HepG2 (cell line): ENCODE data around the gene CIITA. TPM values are rescaled to one million over a fixed set of nuclear protein-coding genes. Genes with fewer than 3 reads are reported as not detected.
A peak's percentile ranks its signal among the peaks of the same experiment; 100 is the strongest.

Experiments
- ELF3 ChIP-seq: IDR thresholded peaks from 2 replicates; pipeline ENCODE4 v1.6.1; 2016; ENCODE audit warnings: missing genetic modification reagents, missing compliant biosample characterization
- FOXC1 ChIP-seq: sonication (generic); formaldehyde crosslinking; IDR thresholded peaks from 2 replicates; pipeline ENCODE4 v1.8.0; 2022; ENCODE audit warnings: mild to moderate bottlenecking, missing genetic modification reagents, borderline replicate concordance
- ISL2 ChIP-seq: sonication (generic); formaldehyde crosslinking; IDR thresholded peaks from 2 replicates; pipeline ENCODE4 v1.5.0; 2020; ENCODE audit warnings: missing genetic modification reagents
- KLF9 ChIP-seq: IDR thresholded peaks from 2 replicates; pipeline ENCODE4 v1.6.1; 2016; ENCODE audit warnings: low read depth
- MXI1 ChIP-seq: IDR thresholded peaks from 3 replicates; pipeline ENCODE4 v1.6.1; 2012; ENCODE audit warnings: low read depth, low read length, inconsistent platforms, borderline replicate concordance
- NFE2 ChIP-seq: sonication (generic); formaldehyde crosslinking; IDR thresholded peaks from 2 replicates; pipeline ENCODE4 v1.4.0; 2020; ENCODE audit warnings: missing genetic modification reagents
- PTBP1 ChIP-seq: fragments of 200-400 bp; formaldehyde crosslinking; IDR thresholded peaks from 2 replicates; pipeline ENCODE4 v1.6.1; 2018; ENCODE audit warnings: low read length, low read depth; ENCODE audit not compliant: poor library complexity, severe bottlenecking
- RFX1 ChIP-seq: fragments of 450-650 bp; IDR thresholded peaks from 2 replicates; pipeline ENCODE4 v1.6.1; 2017
- SIN3A ChIP-seq: IDR thresholded peaks from 2 replicates; pipeline ENCODE4 v1.6.1; 2011; ENCODE audit warnings: low read depth, mild to moderate bottlenecking, control low read depth, low read length, borderline replicate concordance
- SMC3 ChIP-seq: IDR thresholded peaks from 2 replicates; pipeline ENCODE4 v1.6.1; 2011; ENCODE audit warnings: low read length, improper control_type of control experiment
- TEAD3 ChIP-seq: optimal IDR thresholded peaks from 2 replicates; pipeline ENCODE3; 2016; ENCODE audit warnings: borderline replicate concordance
- TGIF2 ChIP-seq: IDR thresholded peaks from 2 replicates; pipeline ENCODE4 v1.6.1; 2016; ENCODE audit warnings: control low read depth, missing compliant biosample characterization
- ZBTB38 ChIP-seq: sonication (generic); formaldehyde crosslinking; IDR thresholded peaks from 2 replicates; pipeline ENCODE4 v1.5.1; 2020; ENCODE audit warnings: mild to moderate bottlenecking, missing genetic modification reagents
- ZNF430 ChIP-seq: sonication (generic); formaldehyde crosslinking; IDR thresholded peaks from 2 replicates; pipeline ENCODE4 v1.9.0; 2021; ENCODE audit warnings: mild to moderate bottlenecking, missing genetic modification reagents
- polyA plus RNA-seq, 8 experiments: library from polyadenylated mRNA; depleted of rRNA in 3 of 8; stranded (reverse) in 7 of 8; unstranded in 1 of 8; fragments of >200 nt; fragmentation: Illumina TruSeq in 4 of 8; extraction: Trizol in 4 of 8; gene quantifications; 2 replicates each; pipeline versions ENCODE4 v1.2.1 to v1.2.3, GENCODE V29; 2011 to 2016; ENCODE audit warnings: low read depth in 4 of 8, missing spikeins in 1 of 8, mixed read lengths in 1 of 8; ENCODE audit not compliant: insufficient read depth in 1 of 8
- total RNA-seq, 5 experiments: library from RNA; depleted of rRNA; stranded (reverse); fragments of >200 nt; fragmentation: Illumina TruSeq; extraction: Trizol; gene quantifications; 2 replicates each; pipeline ENCODE4 v1.2.3, GENCODE V29; 2016; ENCODE audit warnings: low read depth in 1 of 5
- TF ChIP-seq, protein P1 (sequence below): sonication (generic); formaldehyde crosslinking; IDR thresholded peaks from 2 replicates; pipeline ENCODE4 v1.4.0; 2020; ENCODE audit warnings: low read depth, mild to moderate bottlenecking, missing genetic modification reagents
- TF ChIP-seq, protein P2 (sequence below): sonication (generic); formaldehyde crosslinking; IDR thresholded peaks from 2 replicates; pipeline ENCODE4 v1.8.0; 2022; ENCODE audit warnings: low read depth, missing genetic modification reagents
- TF ChIP-seq, protein P3 (sequence below): sonication (generic); formaldehyde crosslinking; IDR thresholded peaks from 2 replicates; pipeline ENCODE4 v1.5.1; 2020; ENCODE audit warnings: missing genetic modification reagents, mild to moderate bottlenecking, borderline replicate concordance
- TF ChIP-seq, protein P4 (sequence below): sonication (generic); formaldehyde crosslinking; IDR thresholded peaks from 2 replicates; pipeline ENCODE4 v1.8.1; 2023; ENCODE audit warnings: mild to moderate bottlenecking, missing genetic modification reagents, borderline replicate concordance
- TF ChIP-seq, protein P5 (sequence below): sonication (generic); formaldehyde crosslinking; IDR thresholded peaks from 2 replicates; pipeline ENCODE4 v1.4.0; 2020; ENCODE audit warnings: mild to moderate bottlenecking, missing genetic modification reagents
- TF ChIP-seq, protein P6 (sequence below): IDR thresholded peaks from 2 replicates; pipeline ENCODE4 v1.6.1; 2018; ENCODE audit warnings: missing genetic modification reagents
- TF ChIP-seq, protein P7 (sequence below): sonication (generic); formaldehyde crosslinking; IDR thresholded peaks from 2 replicates; pipeline ENCODE4 v1.5.0; 2020; ENCODE audit warnings: missing genetic modification reagents

The CIITA gene
- total and polyA plus RNA-seq, 2 of the 13 experiments (the other 11 are each of a cell fraction or from before 2014, with no cell fraction given): 0.08 to 0.09 TPM

DNA sequence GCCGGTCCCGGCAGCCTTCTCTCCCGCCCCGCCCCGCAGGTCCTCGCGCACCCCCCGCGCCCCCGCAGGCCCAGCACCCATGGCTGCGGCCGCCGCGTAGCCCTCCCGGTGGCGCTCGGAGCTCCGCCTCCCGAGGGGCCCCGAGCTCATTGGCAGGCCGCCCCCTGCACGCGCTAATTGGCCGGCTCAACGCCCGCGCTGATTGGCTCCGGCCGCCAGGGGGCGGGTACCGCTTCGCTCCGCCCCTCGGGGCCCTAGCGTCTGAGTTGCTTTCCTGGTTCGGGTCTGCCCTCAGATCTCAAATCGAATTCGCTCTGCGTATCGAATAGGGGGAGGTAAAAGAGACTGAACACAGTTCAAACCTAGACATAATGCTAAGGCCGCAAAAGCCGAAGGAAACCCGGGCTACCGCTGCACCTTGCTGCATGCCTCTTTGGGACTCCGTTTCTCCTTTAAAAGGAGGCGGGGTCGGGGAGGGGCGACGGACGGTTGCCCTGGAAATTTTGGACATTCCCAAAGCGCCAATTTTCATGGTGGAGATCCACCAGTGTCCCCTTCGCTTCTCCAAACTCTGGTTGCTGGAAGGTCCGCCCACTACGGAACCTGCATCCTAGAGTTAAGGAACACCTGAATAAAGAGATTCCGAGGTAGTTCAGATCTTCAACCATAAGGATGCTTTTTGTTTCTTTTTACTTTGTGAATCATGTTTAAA, 65.5 kb downstream of the CIITA start, which contains the start of gene DEXI (continued):
- TF ChIP-seq SMC3: no peak
- TF ChIP-seq, protein P1, sequence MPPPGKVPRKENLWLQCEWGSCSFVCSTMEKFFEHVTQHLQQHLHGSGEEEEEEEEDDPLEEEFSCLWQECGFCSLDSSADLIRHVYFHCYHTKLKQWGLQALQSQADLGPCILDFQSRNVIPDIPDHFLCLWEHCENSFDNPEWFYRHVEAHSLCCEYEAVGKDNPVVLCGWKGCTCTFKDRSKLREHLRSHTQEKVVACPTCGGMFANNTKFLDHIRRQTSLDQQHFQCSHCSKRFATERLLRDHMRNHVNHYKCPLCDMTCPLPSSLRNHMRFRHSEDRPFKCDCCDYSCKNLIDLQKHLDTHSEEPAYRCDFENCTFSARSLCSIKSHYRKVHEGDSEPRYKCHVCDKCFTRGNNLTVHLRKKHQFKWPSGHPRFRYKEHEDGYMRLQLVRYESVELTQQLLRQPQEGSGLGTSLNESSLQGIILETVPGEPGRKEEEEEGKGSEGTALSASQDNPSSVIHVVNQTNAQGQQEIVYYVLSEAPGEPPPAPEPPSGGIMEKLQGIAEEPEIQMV: 0 out of 2 replicates have a peak, but pooled peaks have one; percentile 49
- TF ChIP-seq NFE2 (CRISPR knock-in tag): no peak
- peak; percentile 33; the same call in 1 of the 2 replicates for TF ChIP-seq ISL2 (CRISPR knock-in tag)
- TF ChIP-seq, protein P2, sequence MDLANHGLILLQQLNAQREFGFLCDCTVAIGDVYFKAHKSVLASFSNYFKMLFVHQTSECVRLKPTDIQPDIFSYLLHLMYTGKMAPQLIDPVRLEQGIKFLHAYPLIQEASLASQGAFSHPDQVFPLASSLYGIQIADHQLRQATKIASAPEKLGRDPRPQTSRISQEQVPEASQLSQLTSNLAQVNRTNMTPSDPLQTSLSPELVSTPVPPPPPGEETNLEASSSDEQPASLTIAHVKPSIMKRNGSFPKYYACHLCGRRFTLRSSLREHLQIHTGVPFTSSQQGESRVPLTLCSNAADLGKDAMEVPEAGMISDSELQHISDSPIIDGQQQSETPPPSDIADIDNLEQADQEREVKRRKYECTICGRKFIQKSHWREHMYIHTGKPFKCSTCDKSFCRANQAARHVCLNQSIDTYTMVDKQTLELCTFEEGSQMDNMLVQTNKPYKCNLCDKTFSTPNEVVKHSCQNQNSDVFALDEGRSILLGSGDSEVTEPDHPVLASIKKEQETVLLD (CRISPR knock-in tag): peak; percentile 87
- TF ChIP-seq, protein P3, sequence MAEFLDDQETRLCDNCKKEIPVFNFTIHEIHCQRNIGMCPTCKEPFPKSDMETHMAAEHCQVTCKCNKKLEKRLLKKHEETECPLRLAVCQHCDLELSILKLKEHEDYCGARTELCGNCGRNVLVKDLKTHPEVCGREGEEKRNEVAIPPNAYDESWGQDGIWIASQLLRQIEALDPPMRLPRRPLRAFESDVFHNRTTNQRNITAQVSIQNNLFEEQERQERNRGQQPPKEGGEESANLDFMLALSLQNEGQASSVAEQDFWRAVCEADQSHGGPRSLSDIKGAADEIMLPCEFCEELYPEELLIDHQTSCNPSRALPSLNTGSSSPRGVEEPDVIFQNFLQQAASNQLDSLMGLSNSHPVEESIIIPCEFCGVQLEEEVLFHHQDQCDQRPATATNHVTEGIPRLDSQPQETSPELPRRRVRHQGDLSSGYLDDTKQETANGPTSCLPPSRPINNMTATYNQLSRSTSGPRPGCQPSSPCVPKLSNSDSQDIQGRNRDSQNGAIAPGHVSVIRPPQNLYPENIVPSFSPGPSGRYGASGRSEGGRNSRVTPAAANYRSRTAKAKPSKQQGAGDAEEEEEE: peak; percentile 28; the same call in 1 of the 2 replicates
- TF ChIP-seq MXI1: peak; percentile 85; the same call in 2 of the 3 replicates
- TF ChIP-seq RFX1: no peak
- TF ChIP-seq, protein P4, sequence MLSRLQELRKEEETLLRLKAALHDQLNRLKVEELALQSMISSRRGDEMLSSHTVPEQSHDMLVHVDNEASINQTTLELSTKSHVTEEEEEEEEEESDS (CRISPR knock-in tag): 0 out of 2 replicates have a peak, but pooled peaks have one; percentile 22
- no peak for TF ChIP-seq ZNF430
- peak; percentile 57 for TF ChIP-seq TEAD3 (CRISPR knock-in tag)
- TF ChIP-seq TGIF2 (CRISPR knock-in tag): peak; percentile 54
- 0 out of 2 replicates have a peak, but pooled peaks have one; percentile 54 for TF ChIP-seq FOXC1 (CRISPR knock-in tag)
- peak; percentile 88 for TF ChIP-seq ZBTB38 (CRISPR knock-in tag)
- TF ChIP-seq, protein P5, sequence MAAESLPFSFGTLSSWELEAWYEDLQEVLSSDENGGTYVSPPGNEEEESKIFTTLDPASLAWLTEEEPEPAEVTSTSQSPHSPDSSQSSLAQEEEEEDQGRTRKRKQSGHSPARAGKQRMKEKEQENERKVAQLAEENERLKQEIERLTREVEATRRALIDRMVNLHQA: peak; percentile 81; the same call in 1 of the 2 replicates
- TF ChIP-seq SIN3A: no peak
- TF ChIP-seq, protein P6, sequence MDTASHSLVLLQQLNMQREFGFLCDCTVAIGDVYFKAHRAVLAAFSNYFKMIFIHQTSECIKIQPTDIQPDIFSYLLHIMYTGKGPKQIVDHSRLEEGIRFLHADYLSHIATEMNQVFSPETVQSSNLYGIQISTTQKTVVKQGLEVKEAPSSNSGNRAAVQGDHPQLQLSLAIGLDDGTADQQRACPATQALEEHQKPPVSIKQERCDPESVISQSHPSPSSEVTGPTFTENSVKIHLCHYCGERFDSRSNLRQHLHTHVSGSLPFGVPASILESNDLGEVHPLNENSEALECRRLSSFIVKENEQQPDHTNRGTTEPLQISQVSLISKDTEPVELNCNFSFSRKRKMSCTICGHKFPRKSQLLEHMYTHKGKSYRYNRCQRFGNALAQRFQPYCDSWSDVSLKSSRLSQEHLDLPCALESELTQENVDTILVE: peak; percentile 82; the same call in 1 of the 2 replicates
- TF ChIP-seq, protein P7, sequence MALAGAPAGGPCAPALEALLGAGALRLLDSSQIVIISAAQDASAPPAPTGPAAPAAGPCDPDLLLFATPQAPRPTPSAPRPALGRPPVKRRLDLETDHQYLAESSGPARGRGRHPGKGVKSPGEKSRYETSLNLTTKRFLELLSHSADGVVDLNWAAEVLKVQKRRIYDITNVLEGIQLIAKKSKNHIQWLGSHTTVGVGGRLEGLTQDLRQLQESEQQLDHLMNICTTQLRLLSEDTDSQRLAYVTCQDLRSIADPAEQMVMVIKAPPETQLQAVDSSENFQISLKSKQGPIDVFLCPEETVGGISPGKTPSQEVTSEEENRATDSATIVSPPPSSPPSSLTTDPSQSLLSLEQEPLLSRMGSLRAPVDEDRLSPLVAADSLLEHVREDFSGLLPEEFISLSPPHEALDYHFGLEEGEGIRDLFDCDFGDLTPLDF (CRISPR knock-in tag): no peak
- TF ChIP-seq ELF3 (CRISPR knock-in tag): peak; percentile 55
- TF ChIP-seq KLF9 (CRISPR knock-in tag): peak; percentile 67; the same call in 1 of the 2 replicates
- TF ChIP-seq PTBP1: no peak
